HPDE6-E6E7 (cell line): ENCODE results near the gene CAV1.
A peak's percentile ranks its signal among the peaks of the same experiment; 100 is the strongest.
"Not testable (repeated sequence)": the region's sequence is repeated elsewhere in the genome, so short reads cannot be mapped to it uniquely, and the experiment has no call there.

Experiments used
- DNase-seq: peaks from one replicate; pipeline ENCODE4 v3.0.0; 2011; ENCODE audit warnings: missing footprints; ENCODE audit errors: extremely low spot score

CAV1 gene, protein sequence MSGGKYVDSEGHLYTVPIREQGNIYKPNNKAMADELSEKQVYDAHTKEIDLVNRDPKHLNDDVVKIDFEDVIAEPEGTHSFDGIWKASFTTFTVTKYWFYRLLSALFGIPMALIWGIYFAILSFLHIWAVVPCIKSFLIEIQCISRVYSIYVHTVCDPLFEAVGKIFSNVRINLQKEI

DNA sequence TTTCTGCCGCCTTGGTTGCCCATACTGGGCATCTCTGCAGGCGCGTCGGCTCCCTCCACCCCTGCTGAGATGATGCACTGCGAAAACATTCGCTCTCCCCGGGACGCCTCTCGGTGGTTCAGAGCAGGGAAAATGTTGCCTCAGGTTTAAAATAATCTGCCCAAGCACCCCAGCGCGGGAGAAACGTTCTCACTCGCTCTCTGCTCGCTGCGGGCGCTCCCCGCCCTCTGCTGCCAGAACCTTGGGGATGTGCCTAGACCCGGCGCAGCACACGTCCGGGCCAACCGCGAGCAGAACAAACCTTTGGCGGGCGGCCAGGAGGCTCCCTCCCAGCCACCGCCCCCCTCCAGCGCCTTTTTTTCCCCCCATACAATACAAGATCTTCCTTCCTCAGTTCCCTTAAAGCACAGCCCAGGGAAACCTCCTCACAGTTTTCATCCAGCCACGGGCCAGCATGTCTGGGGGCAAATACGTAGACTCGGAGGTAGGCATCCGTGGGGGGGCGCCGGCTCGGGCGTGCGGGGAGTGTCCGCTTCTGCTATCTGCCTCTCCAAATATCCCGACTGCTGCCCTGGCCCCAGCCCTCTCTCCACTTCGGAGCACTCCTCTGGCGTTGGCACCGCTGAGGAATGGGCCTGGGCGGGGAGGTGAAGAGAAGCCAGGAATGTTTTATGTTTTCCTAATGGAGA is at the start of gene CAV1:
CAV1 (plus strand) TSS at position 428 of the 689 bp plus-strand sequence; CDS start at position 455, 27 bp downstream.
- DNase-seq, result peak; percentile 81

DNA sequence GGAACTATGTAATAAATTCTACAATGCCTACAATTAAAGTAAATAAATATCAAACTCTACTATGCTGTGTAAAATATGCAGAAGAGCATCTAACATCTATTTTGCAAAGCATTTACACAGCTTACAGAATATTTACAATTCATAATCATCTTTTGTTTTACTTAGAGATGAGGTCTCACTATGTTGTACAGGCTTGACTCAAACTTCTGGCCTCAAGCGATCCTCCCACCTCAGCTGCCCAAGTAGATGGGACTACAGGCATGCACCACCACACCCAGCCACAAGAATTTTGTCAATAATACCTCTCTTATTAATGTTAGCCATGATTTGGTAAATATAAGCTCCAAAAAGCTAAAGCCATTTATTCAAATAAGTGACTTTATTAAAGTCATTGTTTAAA is 47.2 kb upstream of the CAV1 start:
- DNase-seq, result no peak

DNA sequence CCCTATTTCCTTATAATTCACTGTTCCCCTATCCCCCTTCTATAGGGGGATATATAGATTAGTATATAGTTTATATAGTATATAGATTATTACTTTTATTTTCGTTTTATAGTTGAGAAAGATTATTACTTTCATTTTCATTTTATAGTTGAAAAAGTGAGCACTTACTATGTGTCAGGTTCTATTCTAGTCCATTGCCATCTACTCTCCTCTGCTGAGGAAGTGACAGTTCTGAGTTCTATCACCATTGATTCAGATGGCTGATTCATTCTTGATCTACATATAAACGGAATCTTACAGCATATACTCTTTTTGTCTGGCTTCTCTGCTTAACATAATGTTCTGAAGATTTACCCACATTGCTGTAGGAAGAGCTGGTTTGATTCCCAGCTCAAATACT is 46.0 kb upstream of the CAV1 start:
- DNase-seq, result no peak

DNA sequence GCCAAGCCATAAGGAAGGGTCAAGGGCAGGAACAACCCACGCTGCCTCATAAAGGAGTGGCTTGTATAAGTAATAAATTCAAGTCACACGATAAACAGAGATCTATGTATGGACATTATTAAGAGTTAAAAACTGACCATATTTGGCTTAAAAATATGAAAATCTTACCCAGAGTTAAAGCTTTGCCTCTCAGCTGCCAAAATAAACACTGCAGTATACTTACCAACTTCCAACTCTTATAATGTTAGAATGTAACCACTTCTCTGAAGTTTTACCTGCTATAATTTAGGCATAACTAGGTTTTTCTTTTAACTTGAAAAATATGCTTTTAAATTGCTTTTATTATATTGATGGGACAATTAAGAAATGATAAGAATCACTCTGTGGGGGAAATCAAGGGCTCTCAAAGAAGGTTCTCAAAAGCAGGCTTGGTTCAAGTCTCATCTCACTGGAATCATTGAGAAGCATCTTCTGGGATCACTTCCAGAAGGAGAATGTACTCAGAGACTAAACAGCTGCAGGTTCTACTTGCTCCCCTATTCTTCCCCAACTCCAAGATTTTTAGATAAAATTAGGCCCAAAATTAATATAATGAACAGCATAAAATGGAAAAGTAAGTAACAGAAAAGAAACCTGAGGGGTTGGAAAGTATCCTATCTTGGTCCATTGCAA is 41.4 kb upstream of the CAV1 start:
- no peak for DNase-seq

DNA sequence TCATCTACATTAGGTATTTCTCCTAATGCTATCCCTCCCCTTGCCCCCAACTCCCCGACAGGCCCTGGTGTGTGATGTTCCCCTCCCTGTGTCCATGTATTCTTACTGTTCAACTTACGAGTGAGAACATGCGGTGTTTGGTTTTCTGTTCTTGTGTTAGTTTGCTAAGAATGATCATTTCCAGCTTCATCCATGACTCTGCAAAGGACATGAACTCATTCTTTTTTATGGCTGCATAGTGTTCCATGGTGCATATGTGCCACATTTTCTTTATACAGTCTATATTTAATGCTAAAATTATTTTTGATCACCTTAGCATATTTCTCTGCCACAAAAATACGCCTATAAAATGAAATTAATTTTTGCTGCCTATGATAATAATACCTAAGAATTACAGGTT is 40.4 kb upstream of the CAV1 start:
- DNase-seq, result not testable (repeated sequence)

DNA sequence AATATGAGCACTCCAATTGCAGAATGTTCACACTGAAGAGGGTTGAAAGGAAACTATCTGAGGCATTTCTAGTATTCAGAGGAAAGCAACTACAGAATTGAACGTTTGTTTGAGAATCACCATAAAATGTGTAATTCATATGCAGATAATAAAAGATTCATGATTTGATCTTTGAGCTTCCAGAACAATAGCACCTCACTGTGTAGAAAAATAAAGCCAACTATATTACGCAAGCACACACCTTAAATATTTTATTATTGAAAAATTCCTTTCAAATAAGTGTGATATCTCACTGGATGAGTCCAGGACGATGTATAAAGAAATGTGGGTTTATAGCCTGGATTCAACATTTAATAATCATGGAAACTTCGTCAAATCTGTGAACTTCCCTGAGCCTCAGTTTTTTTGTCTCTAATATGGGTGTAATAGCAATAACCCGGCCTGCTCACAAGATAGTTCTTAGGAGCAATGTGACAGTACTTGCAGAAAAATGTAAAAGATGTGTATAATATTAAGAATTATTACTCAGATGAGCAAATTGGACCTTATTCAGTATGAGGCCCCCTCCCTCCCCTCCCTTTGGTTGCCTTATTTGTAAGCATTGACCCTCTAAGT is 36.8 kb upstream of the CAV1 start:
- no peak for DNase-seq

DNA sequence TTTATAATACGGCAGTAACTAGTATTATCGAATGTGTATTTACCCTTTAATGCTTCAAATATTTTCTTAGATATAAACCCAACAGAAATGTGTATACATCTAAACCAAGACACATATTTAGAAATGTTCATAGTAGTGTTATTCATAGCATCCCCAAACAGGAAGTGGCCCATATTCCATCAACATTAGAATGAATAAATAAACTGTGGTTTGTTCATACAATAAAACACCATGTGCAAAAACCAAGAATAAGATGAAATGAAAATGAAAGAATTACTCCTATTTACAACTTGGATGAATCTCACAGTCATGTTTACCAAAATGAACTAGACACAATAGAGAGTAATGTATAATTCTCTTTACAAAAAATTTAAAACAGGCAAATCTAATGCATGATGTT is 34.5 kb upstream of the CAV1 start:
- no peak for DNase-seq

DNA sequence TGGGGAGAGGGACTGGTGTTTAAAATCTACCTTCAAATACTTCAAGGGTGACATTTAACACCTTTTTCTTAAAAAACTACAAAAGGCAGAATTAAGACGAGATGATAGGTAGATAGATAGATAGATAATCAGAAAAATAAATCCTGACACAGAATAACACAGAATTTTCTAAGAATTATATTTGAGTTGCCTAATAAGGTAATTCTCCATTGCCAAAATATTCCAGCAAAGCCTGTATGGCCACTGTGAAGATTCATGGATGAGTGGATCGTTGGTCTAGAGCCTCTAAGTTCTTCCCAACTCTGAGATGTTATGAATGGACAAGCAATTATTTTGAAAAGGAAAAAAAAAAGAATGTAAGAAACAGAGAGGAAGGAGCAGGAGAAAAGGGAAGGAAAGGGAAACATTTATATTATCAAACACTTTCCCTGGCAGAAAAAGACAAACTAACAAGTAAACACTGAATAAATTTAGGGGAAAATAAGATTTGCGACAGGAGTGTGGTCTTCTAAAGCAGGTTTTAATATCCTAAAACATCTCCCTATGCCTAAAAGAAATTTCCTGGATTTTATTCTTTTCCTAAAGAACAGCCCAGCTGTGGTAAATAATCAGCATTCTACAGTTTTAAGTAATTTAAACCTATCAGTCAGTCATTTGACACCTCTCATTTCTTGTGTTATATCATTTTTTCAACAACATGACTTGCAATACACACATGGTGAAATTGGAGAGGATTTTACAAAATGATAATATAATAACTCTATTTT is 32.8 kb upstream of the CAV1 start:
- DNase-seq, result no peak

DNA sequence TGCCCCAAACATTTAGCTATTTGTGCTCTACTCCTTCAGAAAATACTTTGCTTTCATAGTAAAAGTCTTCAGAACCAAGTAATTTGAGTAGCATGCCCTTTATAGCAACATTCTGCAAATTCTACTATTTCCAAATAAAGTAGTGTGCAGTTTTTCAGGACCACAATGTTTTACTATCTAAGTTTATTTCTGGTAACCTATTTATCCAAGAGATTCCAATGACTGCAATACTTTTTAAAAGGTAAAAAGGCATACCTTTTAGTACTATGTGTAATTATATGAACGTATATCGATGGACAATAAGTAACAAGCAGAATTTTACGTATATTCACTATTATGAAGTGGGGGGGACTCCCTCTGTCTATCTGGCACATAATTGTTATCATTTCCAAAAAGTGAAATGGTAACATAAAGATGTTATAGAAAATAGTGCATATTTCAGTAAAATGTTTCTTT is 32.2 kb upstream of the CAV1 start:
- no peak for DNase-seq

DNA sequence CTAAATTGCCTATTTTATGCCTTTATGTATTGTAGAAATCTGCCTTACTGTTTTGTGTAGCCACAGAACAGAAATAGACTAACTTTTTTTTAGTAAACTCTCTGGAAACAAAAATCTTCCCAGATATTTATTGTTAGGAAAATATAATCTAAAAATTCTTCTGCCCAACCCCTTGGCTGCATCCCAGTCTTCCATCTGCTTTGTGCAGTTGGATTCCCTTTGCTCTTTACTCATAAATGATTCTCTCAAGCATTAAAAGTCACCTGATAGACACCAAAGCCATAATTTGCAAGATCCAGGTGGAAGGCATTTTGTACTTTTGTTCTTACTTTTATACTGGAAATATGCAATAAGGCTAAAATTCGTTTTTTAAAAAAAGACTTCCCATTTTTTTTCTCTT is 31.4 kb upstream of the CAV1 start:
- DNase-seq, result no peak

DNA sequence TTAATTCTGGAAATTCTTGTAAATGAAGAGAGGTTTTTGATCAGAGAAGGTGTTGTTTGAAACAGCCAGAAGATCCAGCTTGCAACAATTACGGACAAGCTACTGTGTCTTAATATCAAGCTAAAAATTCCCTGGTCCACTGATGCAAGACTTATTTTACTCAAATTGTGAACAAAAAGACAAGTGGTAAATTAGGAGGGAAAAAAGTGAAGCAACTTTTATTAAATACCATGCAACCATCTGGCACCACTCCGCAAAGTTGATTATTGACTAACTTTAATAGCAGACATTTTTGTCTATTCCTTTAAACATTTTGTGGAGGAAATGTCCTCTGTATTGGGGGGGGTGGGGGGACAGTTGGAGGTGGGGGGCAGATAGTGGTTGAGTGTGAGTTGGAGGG is 30.4 kb upstream of the CAV1 start:
- DNase-seq, result no peak

DNA sequence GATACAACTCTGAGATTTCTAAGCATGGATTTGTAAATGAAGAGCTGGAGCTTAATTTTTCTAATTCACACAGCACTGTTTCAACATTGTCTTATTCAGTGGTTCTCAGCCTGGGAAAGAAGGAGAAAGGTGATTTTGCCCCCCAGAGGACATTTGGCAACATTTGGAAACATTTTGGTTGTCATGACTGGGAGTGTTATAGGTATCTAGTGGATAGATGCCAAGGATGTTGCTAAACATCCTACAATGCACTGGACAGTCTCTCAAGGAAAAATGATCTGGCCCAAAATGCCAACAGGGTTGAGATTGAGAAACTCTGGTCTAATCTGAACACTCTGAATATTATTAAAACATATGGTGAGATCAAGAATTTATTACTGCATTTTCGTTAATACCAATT is 29.1 kb upstream of the CAV1 start:
- no peak for DNase-seq

DNA sequence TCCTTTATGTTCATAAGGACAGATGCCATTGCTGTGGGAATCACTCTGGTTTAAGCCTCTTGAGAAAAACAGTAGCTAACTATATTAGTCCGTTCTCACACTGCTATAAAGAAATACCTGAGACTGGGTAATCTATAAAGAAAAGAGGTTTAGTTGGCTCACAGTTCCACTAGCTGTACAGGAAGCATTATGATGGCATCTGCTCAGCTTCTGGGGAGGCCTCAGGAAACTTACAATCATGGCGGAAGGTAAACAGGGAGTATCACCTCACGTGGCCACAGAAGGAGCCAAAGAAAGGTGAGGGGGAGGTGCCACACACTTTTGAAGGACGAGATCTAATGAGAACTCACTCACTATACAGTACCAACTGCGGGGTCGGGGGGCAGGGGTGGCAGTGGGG is 28.2 kb upstream of the CAV1 start:
- DNase-seq, result no peak

DNA sequence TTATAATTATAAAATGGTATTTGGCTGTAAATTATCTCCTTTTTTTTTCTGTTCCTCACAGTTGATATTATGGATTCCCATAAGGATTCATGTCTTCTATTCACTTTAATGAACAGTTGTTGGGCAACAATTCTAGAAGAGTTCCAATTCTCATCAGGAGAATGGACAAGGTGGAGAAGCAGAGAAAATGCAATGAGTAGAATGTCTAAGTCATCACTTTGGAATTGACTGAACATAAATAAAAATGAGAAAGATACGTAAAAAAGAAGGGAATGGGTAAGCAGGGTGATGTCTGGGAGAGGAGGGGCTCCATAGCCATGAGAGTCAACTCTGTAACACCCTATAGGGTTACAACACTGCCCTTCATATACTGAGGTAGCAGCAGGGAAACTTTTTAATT is 27.1 kb upstream of the CAV1 start:
- no peak for DNase-seq

DNA sequence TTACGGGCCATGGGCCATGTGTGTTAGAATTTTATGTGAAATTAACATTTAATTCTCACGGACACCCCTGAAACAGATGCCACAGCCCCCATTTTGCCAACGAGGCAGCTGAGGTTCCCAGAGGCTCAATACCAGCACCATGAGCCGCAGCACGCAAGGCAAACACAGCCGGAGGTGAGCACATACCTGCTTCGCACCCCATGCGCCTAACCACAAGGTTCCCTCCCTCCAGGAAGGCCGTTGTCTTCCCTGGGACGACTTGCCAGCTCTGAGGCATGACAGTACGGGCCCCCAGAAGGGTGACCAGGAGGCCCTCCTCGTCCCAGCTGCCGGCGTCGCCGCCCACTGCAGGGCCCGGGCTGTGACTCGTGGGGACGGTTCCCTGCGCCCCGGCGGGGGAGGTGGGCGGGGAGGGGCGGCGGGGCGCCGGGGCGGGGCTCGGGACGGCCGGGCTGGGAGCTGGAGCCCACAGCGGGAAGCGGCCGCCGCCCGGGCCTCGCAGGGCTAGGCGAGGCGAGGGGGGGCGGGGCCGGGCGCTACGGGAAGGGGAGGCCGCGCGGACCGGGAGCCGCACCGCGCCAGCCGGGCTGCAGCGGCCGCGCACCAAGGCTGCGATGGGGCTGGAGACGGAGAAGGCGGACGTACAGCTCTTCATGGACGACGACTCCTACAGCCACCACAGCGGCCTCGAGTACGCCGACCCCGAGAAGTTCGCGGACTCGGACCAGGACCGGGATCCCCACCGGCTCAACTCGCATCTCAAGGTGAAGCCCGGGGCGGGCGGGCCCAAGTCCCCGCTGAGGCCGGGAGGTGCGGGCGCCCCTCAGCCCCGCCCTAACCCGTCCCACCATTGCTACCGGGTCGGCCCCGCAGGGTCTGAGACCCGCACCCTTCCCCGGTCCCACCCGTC is 25.4 kb upstream of the CAV1 start, which contains the start of gene CAV2:
CAV2 (plus strand) TSS at position 571 of the 910 bp plus-strand sequence; CDS start at position 615, 44 bp downstream.
- DNase-seq, result peak; percentile 59

DNA sequence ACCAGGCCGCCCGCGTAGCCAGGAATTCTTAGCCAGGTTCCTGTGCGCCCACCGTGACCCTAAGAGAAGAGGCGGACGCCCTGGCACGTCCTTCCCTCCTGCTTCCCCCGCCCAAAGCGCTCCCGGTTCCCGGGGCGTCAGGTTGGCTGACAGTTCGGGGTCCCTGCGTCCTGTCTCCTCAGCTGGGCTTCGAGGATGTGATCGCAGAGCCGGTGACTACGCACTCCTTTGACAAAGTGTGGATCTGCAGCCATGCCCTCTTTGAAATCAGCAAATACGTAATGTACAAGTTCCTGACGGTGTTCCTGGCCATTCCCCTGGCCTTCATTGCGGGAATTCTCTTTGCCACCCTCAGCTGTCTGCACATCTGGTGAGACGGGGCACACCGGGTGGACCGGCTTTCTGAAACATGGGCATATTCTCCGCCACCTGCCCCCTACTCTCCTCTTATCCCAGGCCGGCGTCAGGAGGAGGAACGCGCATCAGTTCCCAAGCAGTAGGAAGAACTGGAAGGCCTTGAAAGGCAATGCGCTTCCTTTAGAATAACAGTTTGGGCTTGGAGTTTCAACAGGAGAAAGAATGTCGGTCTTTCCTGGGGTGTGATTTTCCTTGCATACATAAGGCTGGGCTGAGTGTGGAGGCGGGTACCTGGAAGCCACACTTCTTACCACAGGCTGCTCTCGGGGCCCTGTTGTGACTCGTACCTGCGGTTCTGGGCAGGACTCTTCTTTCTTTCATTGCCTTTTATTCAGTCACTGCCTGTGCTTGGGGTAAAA is 24.6 kb upstream of the CAV1 start:
- peak; percentile 51 for DNase-seq

DNA sequence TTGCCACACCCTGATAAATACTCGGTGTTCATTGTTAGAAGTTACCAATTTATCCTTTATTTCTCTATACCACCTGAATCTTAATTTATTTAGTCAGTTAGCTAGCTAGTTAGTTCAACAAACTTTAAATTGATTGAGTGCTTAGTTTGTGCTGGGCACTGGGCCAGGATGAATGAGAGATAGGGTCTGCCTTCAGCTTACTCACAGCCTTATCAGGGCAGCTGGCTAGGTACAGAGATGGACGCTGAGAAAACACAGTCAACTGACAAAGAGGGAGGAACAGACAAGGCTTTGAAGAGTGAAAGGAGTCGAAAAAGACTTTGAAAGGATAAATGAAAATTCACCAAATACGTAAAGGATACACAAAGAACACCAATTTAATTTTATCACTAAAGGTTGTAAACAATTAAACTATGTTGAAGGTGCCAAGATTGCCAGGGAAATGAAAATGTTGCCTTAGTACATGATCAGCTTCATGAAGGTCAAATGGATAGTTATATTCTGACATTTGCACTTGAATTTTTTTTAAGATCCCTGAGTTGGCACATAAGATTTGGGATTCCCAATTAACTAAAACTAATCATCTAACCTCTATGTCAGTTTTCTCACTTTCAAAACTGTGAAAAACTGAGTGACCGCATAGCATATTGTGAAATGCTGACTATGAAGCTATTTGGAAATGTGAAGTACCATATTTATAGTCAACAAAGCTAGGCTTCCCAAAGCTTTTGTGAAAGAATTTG is 23.2 kb upstream of the CAV1 start:
- DNase-seq, result no peak

DNA sequence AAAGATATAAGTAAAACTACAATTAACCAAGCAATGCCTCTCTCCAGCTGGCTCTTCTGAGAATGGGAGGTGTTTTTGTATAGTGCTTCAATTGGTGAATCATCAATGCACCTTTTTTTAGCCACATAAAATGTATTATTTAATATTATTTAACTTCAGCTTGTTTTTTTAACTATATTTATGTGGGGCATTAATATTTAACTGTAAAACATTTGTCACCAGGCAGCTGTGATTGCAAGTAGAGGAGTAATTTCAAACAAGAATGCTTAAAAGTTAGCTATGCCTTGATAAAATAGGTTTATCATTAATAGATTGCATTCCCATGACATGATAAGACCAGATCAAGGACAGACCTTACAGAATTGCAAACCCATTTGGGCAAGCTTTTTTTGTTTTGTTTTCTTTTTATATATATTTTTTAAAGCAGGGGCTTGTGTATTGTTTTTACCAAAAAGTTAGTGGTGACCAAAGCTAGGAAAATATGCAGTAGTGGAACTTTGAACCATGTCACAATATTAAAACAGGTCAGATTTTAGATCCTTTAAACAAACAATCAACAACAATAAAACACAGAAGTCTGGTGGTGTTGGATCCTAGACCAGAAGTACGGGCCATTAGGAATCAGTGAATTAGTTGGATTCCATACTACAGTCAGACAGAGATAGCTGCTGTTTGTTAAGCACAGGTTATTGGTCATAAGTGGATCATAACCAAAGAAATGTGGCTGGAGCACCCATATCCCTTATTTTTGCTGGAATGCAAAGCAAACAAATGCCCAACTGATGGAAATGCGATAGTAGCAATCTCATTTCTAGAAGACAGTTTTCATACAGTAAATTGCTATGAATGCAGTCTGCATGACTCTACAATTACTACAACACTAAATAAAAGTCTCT is 22.4 kb upstream of the CAV1 start:
- DNase-seq, result no peak
